ENCODE results near the gene PNKD.

The PNKD gene

GRCh38 chr2:218370410-218371063 lies 100.2 kb downstream of the PNKD start:
- DNase-seq (ENCODE audit: low read depth in 2 of 2): no peak

- DNase-seq (ENCODE audit: low read depth in 2 of 2): no peak
These were observed 101.6 kb downstream of the PNKD start for GRCh38 chr2:218371983-218372350.

- no peak for DNase-seq (ENCODE audit: low read depth in 2 of 2)
These were observed 104.5 kb downstream of the PNKD start for GRCh38 chr2:218374795-218375194.

- DNase-seq (ENCODE audit: low read depth in 2 of 2): no peak
These were observed 104.9 kb downstream of the PNKD start for GRCh38 chr2:218375212-218375611.

- no peak for DNase-seq (ENCODE audit: low read depth in 2 of 2)
These were observed 107.7 kb downstream of the PNKD start for GRCh38 chr2:218378053-218378452.

- DNase-seq (ENCODE audit: low read depth in 2 of 2): no peak
These were observed 111.6 kb downstream of the PNKD start, which contains the start of gene SLC11A1 for GRCh38 chr2:218381916-218382366. SLC11A1 (plus strand) TSS chr2:218382273; CDS start chr2:218382369, 96 bp downstream.

- DNase-seq (ENCODE audit: low read depth in 2 of 2): no peak
These were observed 112.5 kb downstream of the PNKD start for GRCh38 chr2:218382785-218383184.

GRCh38 chr2:218383892-218384519 lies 113.7 kb downstream of the PNKD start:
- DNase-seq (ENCODE audit: low read depth in 2 of 2): no peak

GRCh38 chr2:218384975-218385374 lies 114.7 kb downstream of the PNKD start:
- no peak for DNase-seq (ENCODE audit: low read depth in 2 of 2)

- no peak for DNase-seq (ENCODE audit: low read depth in 2 of 2)
These were observed 116.4 kb downstream of the PNKD start for GRCh38 chr2:218386505-218387368.

GRCh38 chr2:218387369-218388194 lies 117.3 kb downstream of the PNKD start:
- DNase-seq (ENCODE audit: low read depth in 2 of 2): no peak

GRCh38 chr2:218389333-218390150 lies 119.2 kb downstream of the PNKD start:
- DNase-seq (ENCODE audit: low read depth in 2 of 2): no peak

GRCh38 chr2:218391202-218391601 lies 120.9 kb downstream of the PNKD start:
- no peak for DNase-seq (ENCODE audit: low read depth in 2 of 2)

- no peak for DNase-seq (ENCODE audit: low read depth in 2 of 2)
These were observed 122.1 kb downstream of the PNKD start for GRCh38 chr2:218392459-218392858.

GRCh38 chr2:218392891-218393462 lies 122.7 kb downstream of the PNKD start:
- DNase-seq (ENCODE audit: low read depth in 2 of 2): no peak

- DNase-seq (ENCODE audit: low read depth in 2 of 2): no peak
These were observed 123.5 kb downstream of the PNKD start for GRCh38 chr2:218393750-218394290.

GRCh38 chr2:218394298-218395089 lies 124.2 kb downstream of the PNKD start:
- DNase-seq (ENCODE audit: low read depth in 2 of 2): no peak

- DNase-seq (ENCODE audit: low read depth in 2 of 2): no peak
These were observed 124.7 kb downstream of the PNKD start for GRCh38 chr2:218395090-218395444.

- no peak for DNase-seq (ENCODE audit: low read depth in 2 of 2)
These were observed 125.1 kb downstream of the PNKD start for GRCh38 chr2:218395456-218395825.
